ENCODE data around the gene SPANXD.
"Not testable (repeated sequence)": the region's sequence is repeated elsewhere in the genome, so short reads cannot be mapped to it uniquely, and the experiment has no call there.

SPANXD gene, protein sequence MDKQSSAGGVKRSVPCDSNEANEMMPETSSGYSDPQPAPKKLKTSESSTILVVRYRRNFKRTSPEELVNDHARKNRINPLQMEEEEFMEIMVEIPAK

DNA sequence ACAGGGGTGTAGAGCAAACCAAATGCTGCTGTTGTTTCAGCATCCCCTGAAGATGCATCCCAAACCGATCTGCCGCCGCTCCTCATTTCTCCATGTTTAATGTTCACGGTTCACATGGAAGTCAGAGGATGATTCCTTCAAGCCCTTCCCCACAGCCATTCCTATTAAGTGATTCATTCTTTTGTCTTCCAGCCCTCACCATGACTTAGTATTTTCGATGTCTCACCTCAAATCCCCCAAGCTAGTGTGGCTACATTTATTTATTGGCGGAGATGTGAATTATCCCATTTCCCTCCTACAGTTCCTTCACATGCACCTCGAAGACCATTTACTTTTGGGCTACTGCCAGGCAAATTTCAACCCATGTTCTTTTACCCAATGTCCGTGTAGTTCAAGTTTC lies at the start of gene SPANXD:
Gene SPANXD, minus strand, starts transcription at position 101 of the 400 bp plus-strand sequence. CDS start 334 bp downstream, outside the sequence.
- DNase-seq: not testable (repeated sequence)

DNA sequence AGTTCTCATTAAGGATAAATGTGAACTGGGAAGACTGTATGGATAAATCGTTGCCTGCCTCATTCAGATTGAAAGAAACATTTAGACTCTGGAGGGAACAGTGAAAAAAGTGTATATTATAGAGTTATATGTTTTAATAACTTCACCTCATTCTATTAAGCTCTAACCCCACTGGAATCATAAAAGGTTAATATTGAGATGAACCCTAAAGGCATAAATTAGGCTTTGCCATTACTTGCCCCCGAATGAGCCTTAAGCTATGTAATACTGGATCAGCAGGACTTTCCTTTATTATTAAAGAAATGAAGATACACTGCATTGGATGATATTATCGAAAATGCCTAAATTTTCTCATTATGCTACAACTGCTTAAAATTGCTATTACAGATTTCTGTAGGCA lies 44.1 kb upstream of the SPANXD start:
- DNase-seq: no peak

DNA sequence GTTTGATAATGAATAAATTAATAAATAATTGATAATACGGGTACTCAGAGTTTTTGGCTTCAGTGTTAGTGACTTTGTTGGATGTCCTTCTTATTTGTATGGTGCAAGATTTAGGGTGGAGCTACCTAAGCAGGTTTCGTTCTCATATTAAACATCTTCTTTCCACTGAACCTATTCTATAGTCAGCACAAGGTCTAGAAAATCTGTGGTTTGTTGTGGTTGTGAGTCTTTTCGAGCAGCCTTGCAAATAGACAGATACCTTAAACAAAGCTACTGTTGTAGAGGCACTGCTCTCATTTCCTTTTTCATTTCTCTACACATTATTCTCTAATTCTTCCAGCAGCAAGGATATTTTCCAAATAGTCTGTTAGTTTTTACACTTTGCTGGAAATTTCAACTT lies 38.1 kb upstream of the SPANXD start:
- no peak for DNase-seq

DNA sequence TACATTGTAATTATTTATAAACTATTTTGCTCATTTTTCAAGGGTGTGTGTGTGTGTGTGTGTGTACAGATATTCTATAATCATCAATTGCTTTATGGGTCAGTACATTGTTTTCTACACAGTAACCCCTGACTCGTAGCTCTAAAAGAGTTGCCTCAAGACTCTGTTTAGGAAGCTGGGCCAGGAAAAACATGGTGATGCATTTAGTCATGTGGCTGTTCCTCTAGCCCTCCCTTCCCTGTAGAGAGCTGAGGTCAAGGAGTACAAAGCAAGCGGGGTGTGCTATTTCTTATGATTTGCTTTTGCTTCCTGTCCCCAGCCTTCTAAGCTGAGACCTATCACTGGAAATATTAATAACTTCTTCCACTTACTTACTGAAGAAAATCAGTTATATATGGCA lies 34.8 kb upstream of the SPANXD start:
- DNase-seq: no peak

DNA sequence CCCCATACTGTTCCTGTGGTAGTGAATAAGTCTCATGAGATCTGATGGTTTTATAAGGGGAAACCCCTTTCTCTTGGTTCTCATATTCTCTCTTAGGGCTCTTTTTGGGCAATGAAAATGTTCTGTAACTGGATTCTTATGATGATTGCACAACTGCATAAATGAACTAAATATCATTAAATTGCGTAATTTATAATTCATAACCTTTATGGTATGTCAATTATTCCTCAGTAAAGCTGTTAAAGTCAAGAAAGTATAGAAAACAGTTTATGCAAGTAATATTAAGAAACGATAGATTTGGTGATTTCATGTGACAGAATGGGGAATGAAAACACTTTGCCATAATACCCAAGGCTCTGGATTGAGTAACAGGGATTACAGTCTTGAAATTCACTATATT lies 33.5 kb upstream of the SPANXD start:
- no peak for DNase-seq

DNA sequence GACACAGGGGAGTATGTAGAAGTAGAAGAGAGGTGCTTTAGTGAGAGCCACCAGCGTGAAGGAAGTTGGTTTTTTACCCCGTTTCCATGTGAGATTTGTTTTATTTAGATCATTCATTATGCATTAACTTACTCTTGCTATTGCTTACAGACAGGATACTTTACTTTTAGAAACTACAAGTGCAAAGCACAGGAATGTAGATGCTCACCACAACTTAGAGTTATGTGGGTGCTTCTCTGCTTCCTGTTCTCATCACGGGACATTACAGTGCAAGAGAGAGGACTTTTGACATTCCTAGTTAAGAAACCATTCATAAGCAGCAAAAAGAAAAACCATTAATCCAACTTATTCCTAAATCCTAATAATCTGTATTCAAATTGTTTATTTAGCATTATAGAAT lies 25.6 kb upstream of the SPANXD start:
- no peak for DNase-seq

DNA sequence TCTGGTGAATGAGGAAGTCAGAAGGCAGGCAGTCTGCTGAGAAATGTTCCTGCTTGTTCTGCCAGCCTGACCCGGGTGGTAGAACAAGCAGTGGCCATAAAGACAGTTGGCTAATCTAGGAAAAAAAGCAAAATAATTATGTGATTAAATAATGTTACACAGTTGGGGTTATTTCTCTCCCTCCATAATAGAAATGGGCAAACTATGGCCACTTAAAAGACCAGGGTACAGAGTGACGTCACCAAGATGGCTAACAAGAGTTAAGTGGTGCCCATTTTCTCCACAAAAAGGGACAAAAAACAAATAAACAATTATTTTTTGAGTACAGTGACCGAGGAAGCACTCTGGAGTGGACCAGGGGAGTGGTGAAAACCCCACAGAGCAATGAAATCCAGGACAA lies 16.1 kb upstream of the SPANXD start:
- no peak for DNase-seq

DNA sequence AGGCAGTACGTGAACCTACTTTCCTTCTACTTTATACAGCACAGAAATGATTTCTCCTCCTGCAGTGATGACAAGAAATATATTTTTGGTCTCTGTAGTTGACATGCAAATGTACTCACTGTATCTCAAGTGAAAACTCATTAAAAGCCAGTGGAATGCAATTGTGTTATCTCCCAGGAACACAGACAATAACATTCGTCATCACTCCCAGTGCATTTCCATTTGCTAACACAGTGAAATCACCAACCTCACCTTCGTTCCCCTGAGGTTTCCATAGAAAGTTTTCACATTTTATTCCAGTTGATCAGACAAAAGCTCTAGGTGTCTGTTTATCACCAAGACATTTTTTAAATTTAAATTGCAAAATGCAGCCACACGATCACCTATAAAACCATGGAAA lies 2.5 kb upstream of the SPANXD start:
- no peak for DNase-seq

DNA sequence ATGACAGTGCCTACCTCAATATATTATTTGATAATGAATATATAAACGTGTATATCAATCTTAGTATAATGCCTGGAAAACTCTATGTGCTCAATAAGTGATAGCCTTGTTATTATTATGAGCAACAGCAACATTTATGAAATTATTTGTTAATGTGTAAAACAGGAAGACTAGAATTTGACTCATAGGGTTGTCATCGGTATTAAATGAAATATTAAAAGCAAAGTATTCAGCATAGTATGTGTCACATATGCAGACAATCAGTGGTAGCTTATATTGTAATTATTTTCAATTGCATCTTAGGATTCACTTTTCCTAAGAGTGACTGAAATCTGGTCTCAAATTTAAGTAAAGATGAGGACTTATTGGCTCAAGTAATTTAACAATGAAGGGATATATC lies 24.6 kb downstream of the SPANXD start:
- no peak for DNase-seq

DNA sequence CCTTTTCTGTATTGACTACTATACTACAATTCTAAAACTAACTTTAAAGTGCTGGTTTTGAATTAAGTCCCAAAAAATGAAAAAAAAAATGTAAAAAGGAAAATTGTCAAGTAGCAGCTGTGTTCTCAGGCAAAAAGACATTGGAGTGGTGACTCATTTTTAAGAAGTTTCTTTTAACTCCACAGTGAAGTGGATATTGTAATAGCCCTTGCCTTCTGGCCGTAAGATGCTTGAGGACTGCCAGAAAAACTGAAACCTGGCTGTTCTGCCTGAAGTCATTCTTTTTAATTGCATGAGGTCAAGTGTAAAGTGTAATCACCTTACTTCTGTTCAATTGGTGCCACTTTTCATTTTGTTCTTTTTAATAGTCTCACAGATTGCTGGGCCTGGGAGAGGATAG lies 28.9 kb downstream of the SPANXD start:
- no peak for DNase-seq

DNA sequence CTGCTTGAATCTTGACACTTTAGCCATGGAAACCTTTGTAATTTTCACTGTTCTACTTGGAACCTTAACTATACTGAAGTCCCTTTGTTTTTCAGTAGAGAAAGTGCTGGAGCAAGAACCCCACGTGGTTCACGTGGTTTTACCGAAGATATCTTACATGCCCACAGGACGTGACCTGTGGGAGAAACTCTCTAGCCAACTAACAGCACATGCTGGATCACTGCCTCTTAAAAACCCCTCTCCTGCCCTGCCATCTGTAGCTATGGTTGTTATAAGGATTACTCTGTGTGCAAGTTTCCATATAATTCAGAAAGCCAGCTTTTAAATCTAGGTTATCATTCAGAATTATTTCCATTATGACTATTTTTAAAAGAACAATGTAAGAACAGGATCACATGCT lies 30.2 kb downstream of the SPANXD start:
- no peak for DNase-seq

DNA sequence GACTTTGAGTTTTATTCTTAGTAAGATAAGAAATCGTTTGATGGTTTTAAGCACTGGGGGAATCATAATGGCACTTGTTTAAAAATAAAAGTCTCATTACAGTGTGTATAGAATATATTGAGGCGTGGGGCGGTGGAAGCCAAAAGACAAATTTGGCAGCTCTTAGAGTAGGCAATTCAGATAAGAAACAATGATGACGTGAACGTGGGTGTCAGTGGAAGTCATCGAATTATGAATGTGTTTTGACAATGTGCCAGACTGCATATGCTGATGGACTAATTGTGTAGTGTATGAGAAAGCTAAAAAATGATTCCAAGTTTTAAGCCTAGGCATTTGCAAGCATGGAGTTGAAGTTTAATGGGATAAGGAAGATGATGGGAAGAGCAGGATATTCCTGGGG lies 35.8 kb downstream of the SPANXD start:
- no peak for DNase-seq

DNA sequence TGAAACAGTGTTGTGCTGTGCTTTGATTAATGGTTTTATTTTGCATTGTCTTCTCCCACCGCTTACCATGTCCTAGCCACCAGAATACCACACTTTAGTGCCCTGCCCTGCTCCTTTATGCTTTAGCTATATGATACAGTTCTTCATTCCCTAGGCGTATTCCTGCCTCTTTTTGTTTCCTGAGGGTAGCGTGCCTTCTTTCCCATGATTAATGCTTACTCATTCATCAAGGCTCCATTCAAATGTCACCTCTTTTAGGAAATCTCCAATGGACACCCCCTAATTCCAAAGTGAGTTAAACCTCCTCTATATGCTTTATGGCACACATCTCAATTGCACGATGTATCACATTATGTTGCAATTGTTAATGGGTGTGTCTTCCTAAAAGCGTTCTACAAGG lies 46.3 kb downstream of the SPANXD start:
- no peak for DNase-seq

All from DMS153 (cell line).